HG02973 (cell line): ENCODE results near the gene ADAM8.

Experiments
- ATAC-seq: cut with Tn5 transposase; IDR thresholded peaks from one replicate; pipeline ENCODE4 v1.9.1; 2021; ENCODE audit warnings: moderate library complexity; ENCODE audit not compliant: unreplicated experiment

Gene ADAM8

GRCh38 chr10:133251388-133252222 lies 25.1 kb downstream of the ADAM8 start:
- no peak for ATAC-seq

GRCh38 chr10:133249975-133250754 lies 26.5 kb downstream of the ADAM8 start:
- ATAC-seq: no peak

- ATAC-seq: no peak
Measured at GRCh38 chr10:133249094-133249780, 27.4 kb downstream of the ADAM8 start.

GRCh38 chr10:133248334-133248715 lies 28.3 kb downstream of the ADAM8 start:
- ATAC-seq: no peak

- ATAC-seq: no peak
Measured at GRCh38 chr10:133247681-133248333, 28.9 kb downstream of the ADAM8 start.

- no peak for ATAC-seq
Measured at GRCh38 chr10:133246236-133246626, 30.4 kb downstream of the ADAM8 start.

- ATAC-seq: no peak
Measured at GRCh38 chr10:133245439-133246235, 31.0 kb downstream of the ADAM8 start.

GRCh38 chr10:133243593-133243992 lies 33.1 kb downstream of the ADAM8 start:
- ATAC-seq: no peak

GRCh38 chr10:133242611-133243356 lies 33.9 kb downstream of the ADAM8 start:
- ATAC-seq: no peak

GRCh38 chr10:133241501-133242205 lies 35.0 kb downstream of the ADAM8 start:
- no peak for ATAC-seq

GRCh38 chr10:133239990-133240389 lies 36.7 kb downstream of the ADAM8 start:
- ATAC-seq: no peak

GRCh38 chr10:133238466-133238804 lies 38.2 kb downstream of the ADAM8 start:
- ATAC-seq: no peak

- ATAC-seq: no peak
Measured at GRCh38 chr10:133237588-133238465, 38.8 kb downstream of the ADAM8 start, which contains the start of gene VENTX. Gene VENTX (plus strand): TSS chr10:133237855. CDS start chr10:133237915, 60 bp downstream.

GRCh38 chr10:133237241-133237587 lies 39.5 kb downstream of the ADAM8 start:
- ATAC-seq: no peak

GRCh38 chr10:133236401-133237240 lies 40.0 kb downstream of the ADAM8 start:
- ATAC-seq: no peak

GRCh38 chr10:133235932-133236331 lies 40.7 kb downstream of the ADAM8 start:
- ATAC-seq: no peak

- ATAC-seq: no peak
Measured at GRCh38 chr10:133235265-133235855, 41.3 kb downstream of the ADAM8 start.
